HL-60 (cell line): Measurements from ENCODE around the gene PDGFD.

Source experiments
- DNase-seq, 2 experiments: peaks; one replicate each; pipeline ENCODE4 v3.0.0-alpha.2; 2010 to 2020; ENCODE audit warnings: low read depth in 1 of 2, low spot score in 1 of 2
- H3K27ac ChIP-seq: fragments of 250-450 bp; sonication (Bioruptor Pico); replicated peaks from 2 replicates; pipeline ENCODE4 v1.5.1; 2020; ENCODE audit warnings: mild to moderate bottlenecking, moderate library complexity
- H3K27me3 ChIP-seq: fragments of 250-450 bp; sonication (Bioruptor Pico); 2 replicates; pipeline ENCODE4 v1.5.1; 2021; ENCODE audit warnings: mild to moderate bottlenecking, moderate library complexity; ENCODE audit not compliant: insufficient read depth, poor library complexity, severe bottlenecking
- H3K4me3 ChIP-seq: replicated peaks from 2 replicates; pipeline ENCODE4 v1.5.1; 2011; ENCODE audit warnings: mild to moderate bottlenecking, control low read depth, low read length; ENCODE audit not compliant: insufficient read depth
- CTCF ChIP-seq: IDR thresholded peaks from one replicate; pipeline ENCODE4 v1.5.1; 2011; ENCODE audit warnings: low read length, control low read depth, inconsistent platforms; ENCODE audit not compliant: insufficient read depth
- GABPA ChIP-seq: IDR thresholded peaks from 2 replicates; pipeline ENCODE4 v1.6.1; 2012; ENCODE audit warnings: low read depth
- POLR2AphosphoS5 ChIP-seq: IDR thresholded peaks from 2 replicates; pipeline ENCODE4 v1.6.1; 2012; ENCODE audit warnings: low read depth
- REST ChIP-seq: IDR thresholded peaks from 2 replicates; pipeline ENCODE4 v1.6.1; 2012; ENCODE audit warnings: low read depth; ENCODE audit not compliant: insufficient replicate concordance
- SPI1 ChIP-seq: IDR thresholded peaks from 2 replicates; pipeline ENCODE4 v1.6.1; 2012; ENCODE audit warnings: low read depth, mild to moderate bottlenecking, borderline replicate concordance

PDGFD gene

GRCh38 chr11:104134745-104135144, 29.2 kb downstream of the PDGFD start:
- no peak for TF ChIP-seq POLR2AphosphoS5
- no peak for TF ChIP-seq REST
- TF ChIP-seq SPI1 = no peak
- no peak for TF ChIP-seq CTCF
- no peak for TF ChIP-seq GABPA
- H3K27ac ChIP-seq = no peak overlapping the region
- no peak overlapping the region for H3K4me3 ChIP-seq
- no peaks in the 10 kb centered on the region for H3K27me3 ChIP-seq
- no peak for DNase-seq

GRCh38 chr11:104130161-104130560, 33.8 kb downstream of the PDGFD start:
- H3K27ac ChIP-seq = no peak overlapping the region
- no peaks in the 10 kb centered on the region for H3K27me3 ChIP-seq
- DNase-seq = no peak
- TF ChIP-seq REST (no peak), CTCF (no peak), GABPA (no peak), SPI1 (no peak), POLR2AphosphoS5 (no peak)
- H3K4me3 ChIP-seq = no peak overlapping the region

GRCh38 chr11:104129145-104129544, 34.8 kb downstream of the PDGFD start:
- no peak for TF ChIP-seq GABPA
- no peak for DNase-seq
- H3K4me3 ChIP-seq = no peak overlapping the region
- no peak overlapping the region for H3K27ac ChIP-seq
- H3K27me3 ChIP-seq = no peaks in the 10 kb centered on the region

GRCh38 chr11:104127828-104128227, 36.1 kb downstream of the PDGFD start:
- Histone ChIP-seq H3K27ac (no peak overlapping the region), H3K4me3 (no peak overlapping the region), H3K27me3 (no peaks in the 10 kb centered on the region)
- DNase-seq = no peak
- TF ChIP-seq SPI1 = no peak
- TF ChIP-seq REST = no peak
- no peak for TF ChIP-seq GABPA
- TF ChIP-seq POLR2AphosphoS5 = no peak
- no peak for TF ChIP-seq CTCF
